ENCODE data around the gene MET. TPM values are rescaled to one million over a fixed set of nuclear protein-coding genes. Genes with fewer than 3 reads are reported as not detected.

Gene MET
- total RNA-seq, 1 donor from 2014 or later, result 15.2 TPM

GRCh38 chr7:116802746-116803152 lies 130.8 kb downstream of the MET start:
- no peak for DNase-seq (ENCODE audit: extremely low spot score in 2 of 2)
- H3K4me1 ChIP-seq, result peaks cover 4% of the 10 kb centered on the region
- intact Hi-C loops (cut with DNase I), result no loop called here

GRCh38 chr7:116804471-116804870 lies 132.5 kb downstream of the MET start:
- peaks cover 4% of the 10 kb centered on the region for H3K4me1 ChIP-seq
- no peak overlapping the region for H3K27ac ChIP-seq
- intact Hi-C loops (cut with DNase I), result no loop called here
- no peak for TF ChIP-seq POLR2A (IDR thresholded peaks at IDR 0.05)
- TF ChIP-seq POLR2AphosphoS5 (IDR thresholded peaks at IDR 0.05; ENCODE audit: insufficient read depth in 1 of 2, low read depth in 1 of 2), result no peak
- no peak for TF ChIP-seq CTCF (IDR thresholded peaks at IDR 0.05)
- H3K4me3 ChIP-seq, result no peak overlapping the region
- no peaks in the 10 kb centered on the region for H3K9me3 ChIP-seq
- no peaks in the 10 kb centered on the region for H3K36me3 ChIP-seq
- no peaks in the 10 kb centered on the region for H3K27me3 ChIP-seq
- no peak for DNase-seq (ENCODE audit: extremely low spot score in 2 of 2)

More at GRCh38 chr7:116802746-116803152, 130.8 kb downstream of the MET start:
- H3K27ac ChIP-seq, result peak overlapping the region; percentile 2
- no peak overlapping the region for H3K4me3 ChIP-seq
- TF ChIP-seq CTCF (IDR thresholded peaks at IDR 0.05), result peak in 1 of 3 experiments; percentile 31
- no peak for TF ChIP-seq POLR2A (IDR thresholded peaks at IDR 0.05)
- TF ChIP-seq POLR2AphosphoS5 (IDR thresholded peaks at IDR 0.05; ENCODE audit: insufficient read depth in 1 of 2, low read depth in 1 of 2), result peak in 1 of 2 donors; percentile 72
- H3K36me3 ChIP-seq, result no peaks in the 10 kb centered on the region
- H3K9me3 ChIP-seq, result no peaks in the 10 kb centered on the region
- H3K27me3 ChIP-seq, result no peaks in the 10 kb centered on the region

GRCh38 chr7:116805100-116805544 lies 133.1 kb downstream of the MET start:
- H3K27ac ChIP-seq, result no peak overlapping the region
- TF ChIP-seq POLR2A (IDR thresholded peaks at IDR 0.05), result no peak
- TF ChIP-seq POLR2AphosphoS5 (IDR thresholded peaks at IDR 0.05; ENCODE audit: insufficient read depth in 1 of 2, low read depth in 1 of 2), result peak in 1 of 2 donors; percentile 51
- no peaks in the 10 kb centered on the region for H3K9me3 ChIP-seq
- no peaks in the 10 kb centered on the region for H3K27me3 ChIP-seq
- intact Hi-C loops (cut with DNase I), result loop anchor here (5.0 kb wide), 1 partner anchor 213 kb away; no protein-coding TSS in a partner anchor
- no peak overlapping the region for H3K4me3 ChIP-seq
- no peak for DNase-seq (ENCODE audit: extremely low spot score in 2 of 2)
- no peaks in the 10 kb centered on the region for H3K36me3 ChIP-seq
- H3K4me1 ChIP-seq, result peaks cover 4% of the 10 kb centered on the region

- no peak for DNase-seq (ENCODE audit: extremely low spot score in 2 of 2)
- Histone ChIP-seq H3K27me3 (no peaks in the 10 kb centered on the region), H3K27ac (no peak overlapping the region), H3K9me3 (no peaks in the 10 kb centered on the region), H3K36me3 (no peaks in the 10 kb centered on the region), H3K4me3 (no peak overlapping the region), H3K4me1 (peaks cover 4% of the 10 kb centered on the region)
- intact Hi-C loops (cut with DNase I), result loop anchor here (5.0 kb wide), 1 partner anchor 214 kb away; no protein-coding TSS in a partner anchor
- no peak for TF ChIP-seq POLR2AphosphoS5 (IDR thresholded peaks at IDR 0.05; ENCODE audit: insufficient read depth in 1 of 2, low read depth in 1 of 2)
Observed at GRCh38 chr7:116806046-116806944, 134.3 kb downstream of the MET start.

GRCh38 chr7:116807011-116807560 lies 135.1 kb downstream of the MET start:
- DNase-seq (ENCODE audit: extremely low spot score in 2 of 2), result no peak
- no peak overlapping the region for H3K4me3 ChIP-seq

More at GRCh38 chr7:116807011-116807560, 135.1 kb downstream of the MET start:
- TF ChIP-seq CTCF (IDR thresholded peaks at IDR 0.05), result no peak
- TF ChIP-seq POLR2A (IDR thresholded peaks at IDR 0.05), result no peak
- TF ChIP-seq POLR2AphosphoS5 (IDR thresholded peaks at IDR 0.05; ENCODE audit: insufficient read depth in 1 of 2, low read depth in 1 of 2), result no peak
- Histone ChIP-seq H3K9me3 (no peaks in the 10 kb centered on the region), H3K4me1 (peaks cover 2% of the 10 kb centered on the region), H3K27ac (no peak overlapping the region), H3K36me3 (no peaks in the 10 kb centered on the region), H3K27me3 (no peaks in the 10 kb centered on the region)
- intact Hi-C loops (cut with DNase I), result loop anchor here (5.0 kb wide), 1 partner anchor 215 kb away; no protein-coding TSS in a partner anchor
